Hematopoietic multipotent progenitor cell treated with erythropoietin and hydrocortisone succinate and interleukin-3 and kit ligand, for 17 days (in vitro differentiated cells): Measurements from ENCODE around the gene ZBTB49.
A peak's percentile ranks its signal among the peaks of the same experiment; 100 is the strongest.

Experiments used
- DNase-seq: peaks from one replicate; pipeline ENCODE4 v3.0.0-alpha.2; 2015; ENCODE audit warnings: low spot score

The ZBTB49 gene

GRCh38 chr4:4281787-4282186, 8.3 kb upstream of the ZBTB49 start:
- no peak for DNase-seq

DNA sequence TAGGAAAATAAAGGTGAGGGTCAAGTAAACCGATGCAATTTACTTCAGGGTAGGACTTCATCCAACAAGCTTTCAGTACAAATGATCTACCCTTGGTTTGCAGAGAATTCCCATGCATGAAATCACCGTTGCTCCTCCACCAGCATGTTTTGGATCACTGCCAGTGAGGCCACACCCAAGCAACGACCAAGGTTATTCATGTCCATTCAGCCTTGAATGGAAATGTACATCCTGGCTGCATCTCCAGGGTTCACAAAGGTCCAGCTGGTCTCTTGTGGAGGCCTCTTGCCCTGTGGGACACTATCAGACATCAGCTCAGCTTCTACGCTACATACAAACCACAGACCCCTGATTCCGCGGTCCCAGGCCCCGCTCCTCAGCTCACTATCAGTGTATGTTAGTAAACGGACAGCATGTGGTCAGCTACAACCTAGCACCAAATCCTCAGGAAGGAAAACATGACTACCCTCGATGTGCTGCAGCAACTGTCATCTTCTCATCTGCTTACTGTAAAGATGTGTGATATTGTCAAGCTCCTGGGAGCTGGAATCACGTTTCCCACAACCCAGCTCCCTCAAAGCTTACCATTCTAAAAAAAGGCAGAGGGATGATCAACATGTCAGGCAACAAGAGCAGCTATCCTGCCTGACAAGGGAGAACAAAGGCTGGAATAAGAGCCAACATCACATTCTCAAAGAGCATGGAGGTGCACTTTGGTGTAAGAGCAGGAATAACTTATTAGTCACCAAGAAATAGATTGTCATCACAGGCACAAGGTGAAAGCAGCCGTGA, 5.0 kb upstream of the ZBTB49 start:
- peak; percentile 55 for DNase-seq

DNA sequence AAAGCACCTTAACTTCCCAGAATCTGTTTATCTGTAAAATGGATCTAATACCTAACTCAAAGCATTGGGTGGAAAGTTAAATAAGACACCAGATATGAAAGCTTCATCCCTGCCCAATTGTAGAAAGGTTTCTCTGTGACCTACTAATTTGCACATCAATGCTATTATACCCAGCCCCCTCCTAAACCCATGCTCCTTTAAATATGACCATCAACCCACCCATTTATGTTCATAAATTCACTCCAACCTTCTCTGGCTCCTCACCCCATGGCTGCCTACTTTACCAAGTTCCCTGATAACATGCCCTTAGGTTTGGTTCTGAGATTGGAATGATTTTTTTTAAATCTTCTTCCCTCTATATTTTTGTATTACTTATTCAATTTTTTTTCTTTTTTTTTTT, 2.0 kb upstream of the ZBTB49 start:
- no peak for DNase-seq

DNA sequence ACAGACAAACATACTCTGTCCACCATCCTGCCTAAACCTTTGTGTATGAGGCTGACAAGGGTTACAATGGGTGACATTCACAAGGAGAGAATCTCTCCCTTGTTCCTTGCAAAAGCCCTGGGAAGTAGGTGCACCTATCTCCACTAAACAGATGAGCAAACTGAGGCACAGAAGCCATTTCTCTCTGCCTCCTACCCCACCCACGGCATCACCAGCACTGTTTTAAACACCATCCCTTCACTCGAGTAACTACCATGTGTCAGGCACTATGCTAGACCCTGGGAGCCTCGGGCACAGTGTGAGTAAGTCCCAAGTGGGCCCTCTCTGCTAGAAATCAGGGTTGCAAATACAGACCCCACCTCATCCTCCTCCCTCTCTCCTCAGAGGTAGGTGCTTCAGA, 996 bp upstream of the ZBTB49 start:
- no peak for DNase-seq

DNA sequence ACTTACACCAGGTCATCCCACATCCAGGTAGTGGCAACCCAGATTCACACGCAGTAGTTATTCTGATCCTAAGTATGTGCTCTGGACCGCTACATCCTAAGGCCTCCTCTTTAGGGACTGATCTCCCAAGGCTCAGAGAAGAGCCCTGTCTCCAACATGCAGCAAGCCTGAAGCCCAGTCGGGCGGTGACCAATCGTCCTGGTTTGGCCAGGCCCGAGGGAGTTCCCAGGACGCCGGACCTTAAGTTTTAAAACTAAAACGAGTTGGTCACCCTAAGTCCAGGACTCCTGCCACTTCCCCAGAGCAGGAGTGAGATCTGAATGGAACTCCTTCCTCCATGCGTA, 482 bp upstream of the ZBTB49 start:
- no peak for DNase-seq

DNA sequence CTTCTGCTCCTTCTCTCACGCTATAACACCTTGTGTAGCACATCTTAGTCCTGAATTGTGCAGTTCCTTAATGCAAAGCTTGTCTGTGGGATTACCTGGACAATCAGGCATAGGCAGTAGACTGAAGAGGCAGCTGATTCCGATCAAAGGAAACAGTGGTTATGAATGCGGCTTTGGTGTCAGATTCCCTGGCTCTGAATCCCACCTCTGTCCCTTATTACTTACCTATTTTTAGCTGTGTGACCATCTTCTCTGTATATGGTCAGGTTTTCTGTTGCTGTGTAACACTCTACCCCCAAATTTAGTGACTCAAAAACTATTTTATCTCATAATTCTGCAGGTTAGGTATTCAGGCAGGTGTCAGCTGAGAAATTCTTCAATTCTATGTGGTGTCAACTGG, 3.2 kb downstream of the ZBTB49 start:
- DNase-seq = no peak

GRCh38 chr4:4296283-4296846, 6.3 kb downstream of the ZBTB49 start:
- DNase-seq = no peak

- DNase-seq = no peak
These were observed 9.0 kb downstream of the ZBTB49 start for GRCh38 chr4:4299006-4299405.

GRCh38 chr4:4302001-4302400, 11.9 kb downstream of the ZBTB49 start:
- DNase-seq = no peak

- DNase-seq = no peak
These were observed 12.4 kb downstream of the ZBTB49 start for GRCh38 chr4:4302416-4302815.

GRCh38 chr4:4306920-4307319, 16.9 kb downstream of the ZBTB49 start:
- no peak for DNase-seq

GRCh38 chr4:4308800-4309441, 18.9 kb downstream of the ZBTB49 start:
- DNase-seq = no peak

DNA sequence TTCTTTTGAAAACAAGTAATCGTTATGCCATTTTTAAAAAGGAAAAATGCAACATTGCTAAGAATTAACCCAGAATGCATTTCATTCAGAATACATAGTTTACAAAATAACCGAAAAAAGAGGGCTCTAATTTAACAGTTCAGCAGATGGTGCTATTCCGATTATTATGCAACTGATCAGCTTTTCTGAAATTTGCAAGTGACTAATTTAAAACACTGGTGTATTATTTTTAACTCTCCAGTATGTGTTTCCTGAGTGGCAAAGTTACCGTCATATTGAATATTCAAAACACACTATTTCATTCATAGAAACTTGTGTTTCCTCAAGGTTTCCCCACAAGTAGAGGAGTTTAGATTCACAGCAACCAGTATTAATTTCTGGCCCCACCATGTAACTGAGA, 21.1 kb downstream of the ZBTB49 start:
- DNase-seq = no peak

DNA sequence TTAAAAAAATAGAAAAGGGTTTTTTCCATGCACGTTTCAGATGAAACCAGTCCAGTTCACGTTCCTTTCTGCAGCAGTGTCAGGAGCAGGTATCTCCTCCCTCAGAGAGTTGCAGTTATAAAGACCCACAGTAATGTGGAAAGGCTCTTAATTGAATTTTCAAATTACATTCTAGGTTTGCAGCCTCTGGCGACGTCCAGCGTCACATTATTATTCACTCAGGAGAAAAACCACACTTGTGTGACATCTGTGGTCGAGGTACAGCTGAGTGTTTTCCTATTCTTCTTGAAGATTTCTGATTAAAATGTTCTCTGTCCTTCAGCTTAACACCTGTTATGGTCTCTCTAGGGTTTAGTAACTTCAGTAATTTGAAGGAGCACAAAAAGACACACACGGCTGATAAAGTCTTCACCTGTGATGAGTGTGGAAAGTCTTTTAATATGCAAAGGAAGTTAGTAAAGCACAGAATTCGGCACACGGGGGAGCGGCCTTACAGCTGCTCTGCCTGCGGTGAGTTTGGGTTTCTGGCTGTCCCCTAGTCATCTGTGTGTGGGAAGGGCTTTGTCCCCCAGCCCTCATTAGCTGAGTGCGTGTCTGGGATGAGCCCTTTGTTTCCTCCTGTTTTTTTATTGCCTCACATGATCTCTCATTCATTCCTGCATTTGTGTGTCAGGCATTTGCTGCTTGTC, 25.6 kb downstream of the ZBTB49 start:
- DNase-seq = no peak

- DNase-seq = no peak
These were observed 26.1 kb downstream of the ZBTB49 start for GRCh38 chr4:4316150-4316495.

GRCh38 chr4:4317496-4318232, 27.6 kb downstream of the ZBTB49 start:
- no peak for DNase-seq

GRCh38 chr4:4320528-4320927, 30.5 kb downstream of the ZBTB49 start:
- DNase-seq = no peak

GRCh38 chr4:4320951-4321714, 31.1 kb downstream of the ZBTB49 start:
- DNase-seq = no peak

GRCh38 chr4:4321951-4322688, 32.1 kb downstream of the ZBTB49 start:
- no peak for DNase-seq

DNA sequence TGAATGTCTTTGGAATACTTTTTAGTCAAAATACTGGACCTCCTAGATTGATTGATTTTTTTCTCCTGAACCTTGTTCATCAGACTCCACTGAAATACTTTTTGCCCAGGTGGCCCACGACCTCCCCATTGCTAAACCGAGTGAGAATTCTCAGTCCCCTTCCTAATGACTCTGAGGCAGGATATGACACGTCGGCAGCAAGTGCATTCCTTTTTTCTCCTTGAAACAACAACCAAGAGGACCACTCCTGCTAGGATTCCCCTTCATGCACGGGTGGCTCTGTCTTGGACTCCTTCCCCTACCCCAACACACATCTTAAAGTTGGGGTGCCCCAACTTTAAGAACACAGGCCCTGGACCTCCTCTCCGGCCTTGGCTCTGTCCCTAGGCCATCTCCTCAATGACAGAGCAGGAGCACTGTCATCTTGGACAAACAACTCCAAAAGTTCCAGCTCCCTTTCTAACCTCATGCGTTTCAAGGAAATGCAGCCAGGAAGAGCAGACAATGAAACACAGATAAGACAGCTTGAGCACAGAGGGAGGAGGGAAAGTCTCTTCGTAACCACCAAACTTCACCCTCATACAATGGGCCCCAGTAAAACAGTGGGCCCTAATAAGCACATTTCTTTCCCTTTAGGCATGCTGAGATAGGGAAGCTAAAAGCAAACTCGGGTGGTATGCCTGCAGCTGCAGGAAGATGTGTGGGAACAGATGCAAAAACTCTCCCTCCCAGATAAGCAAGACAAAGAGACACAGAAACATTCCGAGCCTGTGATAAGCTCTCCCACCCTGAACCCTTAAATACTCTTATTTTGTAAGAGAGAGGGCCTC, 33.9 kb downstream of the ZBTB49 start:
- no peak for DNase-seq
